ENCODE results near the gene GNG2.

GNG2 gene

GRCh38 chr14:52000696-52001095 is 140.3 kb downstream of the GNG2 start:
- H3K4me3 ChIP-seq (ENCODE audit: low read depth, low read length), result no peak overlapping the region
- no peak for DNase-seq (ENCODE audit: low read depth)
- TF ChIP-seq CTCF (IDR thresholded peaks at IDR 0.05; ENCODE audit: control insufficient read depth, extremely low read depth, insufficient read depth), result no peak

GRCh38 chr14:52002542-52002941 is 142.1 kb downstream of the GNG2 start:
- DNase-seq (ENCODE audit: low read depth), result no peak

GRCh38 chr14:52003324-52003723 is 142.9 kb downstream of the GNG2 start:
- peak; percentile 94 for DNase-seq (ENCODE audit: low read depth)
- peak overlapping the region; percentile 18; the same call in 1 of the 2 replicates for H3K4me3 ChIP-seq (ENCODE audit: low read depth, low read length)
- TF ChIP-seq CTCF (IDR thresholded peaks at IDR 0.05; ENCODE audit: control insufficient read depth, extremely low read depth, insufficient read depth), result no peak

More at GRCh38 chr14:52002542-52002941, 142.1 kb downstream of the GNG2 start:
- no peak for TF ChIP-seq CTCF (IDR thresholded peaks at IDR 0.05; ENCODE audit: control insufficient read depth, extremely low read depth, insufficient read depth)
- no peak overlapping the region for H3K4me3 ChIP-seq (ENCODE audit: low read depth, low read length)

GRCh38 chr14:52005625-52006024 is 145.2 kb downstream of the GNG2 start:
- H3K4me3 ChIP-seq (ENCODE audit: low read depth, low read length), result no peak overlapping the region
- peak; percentile 61 for DNase-seq (ENCODE audit: low read depth)
- TF ChIP-seq CTCF (IDR thresholded peaks at IDR 0.05; ENCODE audit: control insufficient read depth, extremely low read depth, insufficient read depth), result no peak

GRCh38 chr14:52006361-52006760 is 145.9 kb downstream of the GNG2 start:
- no peak for TF ChIP-seq CTCF (IDR thresholded peaks at IDR 0.05; ENCODE audit: control insufficient read depth, extremely low read depth, insufficient read depth)
- no peak for DNase-seq (ENCODE audit: low read depth)
- no peak overlapping the region for H3K4me3 ChIP-seq (ENCODE audit: low read depth, low read length)

GRCh38 chr14:52007211-52007610 is 146.8 kb downstream of the GNG2 start:
- TF ChIP-seq CTCF (IDR thresholded peaks at IDR 0.05; ENCODE audit: control insufficient read depth, extremely low read depth, insufficient read depth), result no peak
- no peak for DNase-seq (ENCODE audit: low read depth)
- no peak overlapping the region for H3K4me3 ChIP-seq (ENCODE audit: low read depth, low read length)

- no peak for DNase-seq (ENCODE audit: low read depth)
- H3K4me3 ChIP-seq (ENCODE audit: low read depth, low read length), result no peak overlapping the region
- TF ChIP-seq CTCF (IDR thresholded peaks at IDR 0.05; ENCODE audit: control insufficient read depth, extremely low read depth, insufficient read depth), result no peak
Observed at GRCh38 chr14:52007637-52008036, 147.2 kb downstream of the GNG2 start.

All from LNCaP clone FGC (cell line).